Breast epithelium (tissue), 4 donors: ENCODE data around the gene KIAA1217. TPM values are rescaled to one million over a fixed set of nuclear protein-coding genes. Genes with fewer than 3 reads are reported as not detected.

Source experiments
- DNase-seq, 2 donors: peaks; one replicate each; pipeline ENCODE4 v3.0.0-alpha.2; 2019; ENCODE audit warnings: low spot score in 2 of 2
- H3K27ac ChIP-seq, 2 donors: fragments of 200-600 bp; sonication (generic) in 1 of 2; one replicate each; pipeline ENCODE4 v1.5.1; 2016 to 2019; ENCODE audit warnings: mild to moderate bottlenecking in 1 of 2
- H3K27me3 ChIP-seq, 2 donors: fragments of 200-600 bp; sonication (generic) in 1 of 2; one replicate each; pipeline versions ENCODE4 v1.5.1 to v1.6.0; 2017 to 2019; ENCODE audit warnings: control low read depth in 1 of 2, mild to moderate bottlenecking in 1 of 2
- H3K36me3 ChIP-seq: fragments of 200-600 bp; one replicate; pipeline ENCODE4 v1.5.1; 2019
- H3K4me1 ChIP-seq, 2 donors: fragments of 200-600 bp; sonication (generic); one replicate each; pipeline ENCODE4 v1.5.1; 2016 to 2019; ENCODE audit warnings: control low read depth in 1 of 2
- H3K4me3 ChIP-seq, 3 donors: fragments of 200-600 bp; sonication (generic); 1 replicate in 2 of 3; 2 replicates in 1 of 3; pipeline ENCODE4 v1.5.1; 2016 to 2019; ENCODE audit warnings: mild to moderate bottlenecking in 3 of 3, moderate library complexity in 2 of 3
- H3K9me3 ChIP-seq, 2 donors: fragments of 200-600 bp; sonication (generic) in 1 of 2; one replicate each; pipeline ENCODE4 v1.5.1; 2016 to 2019; ENCODE audit warnings: control low read depth in 1 of 2
- POLR2A ChIP-seq: fragments of 450-650 bp; IDR thresholded peaks from one replicate; pipeline ENCODE4 v1.6.1; 2016; ENCODE audit warnings: antibody characterized with exemption, mild to moderate bottlenecking, moderate library complexity
- POLR2AphosphoS5 ChIP-seq, 3 donors: sonication (generic); formaldehyde crosslinking; IDR thresholded peaks; one replicate each; pipeline ENCODE4 v1.6.1; 2017; ENCODE audit warnings: antibody characterized with exemption in 3 of 3
- intact Hi-C: fragments of 100-400 bp; cut with DNase I; formaldehyde crosslinking; loops from one replicate; pipeline ENCODE4 v1.15.1; 2023; ENCODE audit warnings: low total_unique reads
- total RNA-seq, 3 donors: library from RNA; depleted of rRNA; stranded (reverse); fragments of >200 nt; gene quantifications; one replicate each; pipeline ENCODE4 v1.1.0, GENCODE V29; 2016
- TF ChIP-seq, protein P1 (sequence below), 3 donors: fragments of 450-650 bp; IDR thresholded peaks; one replicate each; pipeline ENCODE4 v1.5.1; 2016 to 2017; ENCODE audit warnings: antibody characterized with exemption in 3 of 3, mild to moderate bottlenecking in 3 of 3, moderate library complexity in 3 of 3

KIAA1217 gene
- total RNA-seq, 3 donors from 2014 or later = 19.7 to 154 (median 83.6) TPM

DNA sequence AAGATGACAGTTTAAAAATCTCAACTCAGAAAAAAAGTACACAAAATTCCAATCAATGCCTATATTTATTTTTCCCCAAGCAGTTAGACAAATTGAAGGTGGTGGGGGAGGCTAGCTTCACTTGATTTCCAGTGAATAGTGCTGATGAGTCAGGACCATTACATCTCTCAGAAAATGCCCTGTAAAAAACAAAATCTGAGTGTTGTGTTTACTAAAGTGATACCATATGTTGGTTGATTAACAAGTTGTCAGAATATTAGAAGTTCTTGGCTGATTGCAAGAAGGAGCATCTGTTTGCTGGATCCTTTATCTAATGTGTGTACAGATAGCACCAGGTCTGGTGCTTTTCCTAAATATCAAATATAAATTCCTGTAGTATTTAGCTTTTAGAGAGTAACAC is 31.3 kb upstream of the KIAA1217 start:
- no peaks in the 10 kb centered on the region for H3K9me3 ChIP-seq
- DNase-seq = no peak
- TF ChIP-seq POLR2A (no peak), POLR2AphosphoS5 (IDR thresholded peaks at IDR 0.05) (no peak)
- TF ChIP-seq, protein P1, sequence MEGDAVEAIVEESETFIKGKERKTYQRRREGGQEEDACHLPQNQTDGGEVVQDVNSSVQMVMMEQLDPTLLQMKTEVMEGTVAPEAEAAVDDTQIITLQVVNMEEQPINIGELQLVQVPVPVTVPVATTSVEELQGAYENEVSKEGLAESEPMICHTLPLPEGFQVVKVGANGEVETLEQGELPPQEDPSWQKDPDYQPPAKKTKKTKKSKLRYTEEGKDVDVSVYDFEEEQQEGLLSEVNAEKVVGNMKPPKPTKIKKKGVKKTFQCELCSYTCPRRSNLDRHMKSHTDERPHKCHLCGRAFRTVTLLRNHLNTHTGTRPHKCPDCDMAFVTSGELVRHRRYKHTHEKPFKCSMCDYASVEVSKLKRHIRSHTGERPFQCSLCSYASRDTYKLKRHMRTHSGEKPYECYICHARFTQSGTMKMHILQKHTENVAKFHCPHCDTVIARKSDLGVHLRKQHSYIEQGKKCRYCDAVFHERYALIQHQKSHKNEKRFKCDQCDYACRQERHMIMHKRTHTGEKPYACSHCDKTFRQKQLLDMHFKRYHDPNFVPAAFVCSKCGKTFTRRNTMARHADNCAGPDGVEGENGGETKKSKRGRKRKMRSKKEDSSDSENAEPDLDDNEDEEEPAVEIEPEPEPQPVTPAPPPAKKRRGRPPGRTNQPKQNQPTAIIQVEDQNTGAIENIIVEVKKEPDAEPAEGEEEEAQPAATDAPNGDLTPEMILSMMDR (IDR thresholded peaks at IDR 0.05) = no peak
- H3K36me3 ChIP-seq = no peaks in the 10 kb centered on the region
- H3K27me3 ChIP-seq = no peaks in the 10 kb centered on the region
- no peaks in the 10 kb centered on the region for H3K4me1 ChIP-seq
- H3K27ac ChIP-seq = no peak overlapping the region
- no peak overlapping the region for H3K4me3 ChIP-seq
- intact Hi-C loops = no loop called here

DNA sequence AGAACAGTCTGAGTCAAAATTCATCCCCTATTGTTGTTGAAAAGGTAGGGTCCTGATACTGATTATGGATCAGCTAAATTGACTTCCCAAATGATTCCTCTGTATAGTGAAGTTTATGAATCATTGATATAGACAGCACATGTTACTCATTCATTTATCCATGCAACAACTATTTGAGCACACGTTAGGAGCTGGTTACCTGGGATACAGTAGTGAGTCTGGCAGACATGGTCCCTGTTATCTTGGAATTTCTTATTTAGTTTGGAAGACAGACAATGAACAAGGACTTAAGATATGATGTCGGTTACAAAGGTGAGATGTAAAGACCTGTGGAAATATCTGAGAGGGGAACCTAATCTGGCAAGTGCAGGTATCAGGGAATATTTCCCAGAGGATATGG is 28.0 kb upstream of the KIAA1217 start:
- H3K4me1 ChIP-seq = no peaks in the 10 kb centered on the region
- TF ChIP-seq, protein P1 (IDR thresholded peaks at IDR 0.05) = no peak
- TF ChIP-seq POLR2AphosphoS5 (IDR thresholded peaks at IDR 0.05) = no peak
- no peak for TF ChIP-seq POLR2A
- H3K9me3 ChIP-seq = no peaks in the 10 kb centered on the region
- intact Hi-C loops = no loop called here
- H3K36me3 ChIP-seq = no peaks in the 10 kb centered on the region
- H3K4me3 ChIP-seq = no peak overlapping the region
- no peaks in the 10 kb centered on the region for H3K27me3 ChIP-seq
- H3K27ac ChIP-seq = no peak overlapping the region
- DNase-seq = no peak

DNA sequence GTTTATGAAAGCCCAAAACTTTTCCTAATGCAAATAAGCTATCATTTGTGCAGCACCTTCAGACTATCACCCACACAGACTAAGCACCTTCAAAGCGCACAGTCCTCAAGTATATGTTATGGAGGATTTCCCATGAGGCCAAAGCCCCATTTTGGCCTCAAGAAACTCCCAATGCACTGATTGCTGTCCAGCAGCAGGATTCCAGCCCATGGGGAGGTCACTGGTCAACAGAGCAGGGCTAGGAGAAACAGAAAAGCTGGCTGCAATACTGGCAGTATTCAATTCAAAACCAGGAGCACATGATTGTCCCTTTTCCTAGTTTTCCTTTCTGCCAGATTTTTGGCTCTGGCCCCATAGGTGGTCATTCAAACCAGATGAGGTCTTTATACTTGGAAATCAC is 24.5 kb upstream of the KIAA1217 start:
- Histone ChIP-seq H3K4me3 (no peak overlapping the region), H3K27ac (no peak overlapping the region), H3K9me3 (no peaks in the 10 kb centered on the region), H3K4me1 (no peaks in the 10 kb centered on the region), H3K36me3 (no peaks in the 10 kb centered on the region), H3K27me3 (no peaks in the 10 kb centered on the region)
- TF ChIP-seq POLR2AphosphoS5 (IDR thresholded peaks at IDR 0.05) = no peak
- no peak for TF ChIP-seq POLR2A
- TF ChIP-seq, protein P1 (IDR thresholded peaks at IDR 0.05) = no peak
- intact Hi-C loops = no loop called here
- no peak for DNase-seq

DNA sequence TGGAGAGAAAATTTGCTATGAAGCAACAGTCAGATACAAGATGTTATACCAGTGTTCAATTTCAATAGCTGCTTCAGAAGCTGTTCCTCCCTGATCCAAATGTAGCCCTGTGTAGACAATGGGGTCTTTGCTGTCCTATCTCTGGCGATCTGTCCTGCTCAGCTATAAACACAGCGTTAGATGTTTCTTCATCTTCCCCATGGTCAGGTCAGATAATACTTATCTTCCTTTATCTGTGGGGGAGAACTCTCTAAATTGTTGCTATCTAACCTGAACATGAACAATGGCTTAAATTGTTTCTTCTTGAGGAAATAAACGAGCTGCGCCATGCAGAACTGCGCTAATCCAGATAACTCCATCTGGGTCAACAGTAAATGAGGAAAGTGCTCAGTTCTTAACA is 15.6 kb upstream of the KIAA1217 start:
- Histone ChIP-seq H3K4me3 (no peak overlapping the region), H3K27me3 (no peaks in the 10 kb centered on the region), H3K4me1 (no peaks in the 10 kb centered on the region), H3K36me3 (no peaks in the 10 kb centered on the region), H3K9me3 (no peaks in the 10 kb centered on the region), H3K27ac (no peak overlapping the region)
- TF ChIP-seq POLR2AphosphoS5 (IDR thresholded peaks at IDR 0.05) = no peak
- no peak for TF ChIP-seq POLR2A
- TF ChIP-seq, protein P1 (IDR thresholded peaks at IDR 0.05) = no peak
- DNase-seq = no peak
- intact Hi-C loops = no loop called here

DNA sequence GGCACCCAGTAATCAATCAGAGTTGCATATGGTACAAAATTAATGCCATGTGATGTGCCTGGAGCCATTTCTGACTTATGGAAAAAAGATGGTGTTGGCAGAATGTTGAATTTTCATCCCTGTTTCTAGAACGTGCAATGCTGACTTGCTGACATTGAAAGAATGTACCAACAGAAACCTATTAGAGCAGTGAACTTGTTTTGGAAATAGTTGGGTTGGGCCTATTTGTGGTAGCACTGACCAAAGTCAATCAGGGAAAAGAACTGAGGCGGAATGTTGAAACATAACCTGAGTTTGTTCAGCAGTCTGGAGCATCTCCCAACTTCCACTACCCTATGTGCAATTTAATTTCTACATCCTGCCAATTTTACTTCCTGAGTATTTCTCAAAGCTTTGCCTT is 11.7 kb upstream of the KIAA1217 start:
- H3K27ac ChIP-seq = no peak overlapping the region
- intact Hi-C loops = no loop called here
- no peak for DNase-seq
- TF ChIP-seq POLR2AphosphoS5 (IDR thresholded peaks at IDR 0.05) = no peak
- no peak for TF ChIP-seq POLR2A
- no peaks in the 10 kb centered on the region for H3K9me3 ChIP-seq
- H3K4me3 ChIP-seq = no peak overlapping the region
- H3K36me3 ChIP-seq = no peaks in the 10 kb centered on the region
- no peaks in the 10 kb centered on the region for H3K27me3 ChIP-seq
- H3K4me1 ChIP-seq = no peaks in the 10 kb centered on the region
